Kidney (tissue), 14 donors: ENCODE data around the gene PTPRS. TPM values are rescaled to one million over a fixed set of nuclear protein-coding genes. Genes with fewer than 3 reads are reported as not detected.

ENCODE experiments used
- DNase-seq, 5 donors: peaks; one replicate each; pipeline ENCODE4 v3.0.0-alpha.2; 2013 to 2020
- FAIRE-seq: peaks from 2 replicates; lab custom pipeline; 2012; peaks lifted over from hg19 to GRCh38; lab: Jason Lieb, UNC
- H3K27ac ChIP-seq, 2 donors: one replicate each; pipeline ENCODE4 v1.7.0; 2013; ENCODE audit warnings: low read depth in 2 of 2, low read length in 2 of 2, inconsistent platforms in 1 of 2
- H3K27me3 ChIP-seq: one replicate; pipeline ENCODE4 v1.7.1; 2013; ENCODE audit warnings: low read length, inconsistent platforms; ENCODE audit not compliant: control insufficient read depth, insufficient read depth
- H3K36me3 ChIP-seq, 3 donors: one replicate each; pipeline versions ENCODE4 v1.7.0 to v1.7.1; 2013; ENCODE audit warnings: low read length in 3 of 3, control low read depth in 1 of 3, inconsistent platforms in 1 of 3; ENCODE audit not compliant: insufficient read depth in 3 of 3, control insufficient read depth in 2 of 3
- H3K4me1 ChIP-seq, 3 donors: one replicate each; pipeline versions ENCODE4 v1.7.0 to v1.7.1; 2013; ENCODE audit warnings: low read length in 3 of 3, inconsistent platforms in 1 of 3, low read depth in 1 of 3; ENCODE audit not compliant: control insufficient read depth in 2 of 3, insufficient read depth in 2 of 3
- H3K4me3 ChIP-seq, 3 donors: one replicate each; pipeline versions ENCODE4 v1.7.0 to v1.8.1; 2013; ENCODE audit warnings: low read length in 3 of 3, control low read depth in 1 of 3, inconsistent platforms in 1 of 3
- H3K9ac ChIP-seq, 3 donors: one replicate each; pipeline versions ENCODE4 v1.7.0 to v1.7.1; 2013; ENCODE audit warnings: low read length in 3 of 3, control low read depth in 1 of 3, inconsistent platforms in 1 of 3
- H3K9me3 ChIP-seq, 3 donors: one replicate each; pipeline versions ENCODE4 v1.7.0 to v1.7.1; 2013; ENCODE audit warnings: low read length in 3 of 3, control low read depth in 1 of 3, inconsistent platforms in 1 of 3; ENCODE audit not compliant: control insufficient read depth in 2 of 3, insufficient read depth in 1 of 3
- CTCF ChIP-seq: IDR thresholded peaks from 3 replicates; pipeline ENCODE4 v1.5.1; 2012; ENCODE audit warnings: mild to moderate bottlenecking, moderate library complexity, borderline replicate concordance; ENCODE audit not compliant: insufficient read depth; ENCODE audit errors: extremely low read depth
- intact Hi-C: fragments of 100-400 bp; cut with DNase I; formaldehyde crosslinking; loops from one replicate; pipeline ENCODE4 v1.11.1; 2022
- polyA plus RNA-seq: library from polyadenylated mRNA; stranded (reverse); fragments of 350-450 nt; fragmentation: Illumina TruSeq; extraction: RNeasy Lipid Tissue Mini Kit (QIAGEN cat#74804); gene quantifications from one replicate; pipeline ENCODE4 v1.2.3, GENCODE V29; 2014; ENCODE audit warnings: low read depth, low replicate concordance; ENCODE audit not compliant: insufficient read depth
- total RNA-seq: library from RNA; stranded (reverse); fragmentation: NEBNext Ultra II Directional; extraction: Animal tissue kit (Norgen Biotek cat#: 25700); gene quantifications from one replicate; pipeline ENCODE4 v1.2.1, GENCODE V29; 2021
- donor health status: control.
- donor health status: control.
- donor health status: control.
- donor health status: control.
- donor health status: control.
- donor health status: DM: yes; HTN: yes; CAD: no.
- donor health status: Normal renal cell carcinoma (clear cell type).

The PTPRS gene
- total and polyA plus RNA-seq, 2 donors from 2014 or later, result 7.2 to 103 TPM

- H3K9me3 ChIP-seq, result no peaks in the 10 kb centered on the region
- no peaks in the 10 kb centered on the region for H3K36me3 ChIP-seq
- H3K27me3 ChIP-seq, result no peaks in the 10 kb centered on the region
- H3K27ac ChIP-seq, result no peak overlapping the region
- peaks cover 0 to 18% (median 3%) of the 10 kb centered on the region in 3 donors for H3K4me1 ChIP-seq
- TF ChIP-seq CTCF, result no peak
- DNase-seq, result peak in 3 of 5 donors; percentile 64 to 80 (median 69)
- H3K9ac ChIP-seq, result peak overlapping the region in 1 of 3 donors; percentile 51
- peak overlapping the region; percentile 49 to 61 (median 54) for H3K4me3 ChIP-seq
- intact Hi-C loops, result no loop called here
- FAIRE-seq, result no peak
Measured at GRCh38 chr19:5293612-5294378, 46.8 kb downstream of the PTPRS start.

- H3K4me1 ChIP-seq, result peaks cover 0 to 25% (median 7%) of the 10 kb centered on the region in 3 donors
- no peak for FAIRE-seq
Measured at GRCh38 chr19:5292822-5293611, 47.6 kb downstream of the PTPRS start.

GRCh38 chr19:5292453-5292821, 48.2 kb downstream of the PTPRS start:
- Histone ChIP-seq H3K9ac (peak overlapping the region; percentile 35 to 73 (median 63)), H3K36me3 (no peaks in the 10 kb centered on the region), H3K4me1 (peaks cover 0 to 27% (median 8%) of the 10 kb centered on the region in 3 donors), H3K4me3 (peak overlapping the region; percentile 48 to 73 (median 62)), H3K9me3 (no peaks in the 10 kb centered on the region), H3K27ac (no peak overlapping the region), H3K27me3 (no peaks in the 10 kb centered on the region)
- no peak for FAIRE-seq
- peak in 2 of 5 donors; percentile 80 to 94 for DNase-seq
- no peak for TF ChIP-seq CTCF
- intact Hi-C loops, result no loop called here

More at GRCh38 chr19:5292822-5293611, 47.6 kb downstream of the PTPRS start:
- TF ChIP-seq CTCF, result no peak
- Histone ChIP-seq H3K27me3 (no peaks in the 10 kb centered on the region), H3K4me3 (peak overlapping the region; percentile 54 to 73 (median 61)), H3K9me3 (no peaks in the 10 kb centered on the region), H3K9ac (peak overlapping the region in 1 of 3 donors; percentile 51), H3K36me3 (no peaks in the 10 kb centered on the region), H3K27ac (peak overlapping the region; percentile 57 to 61)
- intact Hi-C loops, result no loop called here
- peak; percentile 79 to 92 (median 88) for DNase-seq
